Uterus (tissue), 4 donors: ENCODE measurements around the gene KCNK2. TPM values are rescaled to one million over a fixed set of nuclear protein-coding genes. Genes with fewer than 3 reads are reported as not detected.

ENCODE experiments used
- DNase-seq, 2 donors: peaks; one replicate each; pipeline ENCODE4 v3.0.0-alpha.2; 2019 to 2020
- H3K27ac ChIP-seq, 2 donors: fragments of 200-600 bp; sonication (generic); 1 replicate in 1 of 2; 2 replicates in 1 of 2; pipeline ENCODE4 v1.5.1; 2016 to 2018
- H3K27me3 ChIP-seq, 2 donors: fragments of 200-600 bp; sonication (generic); one replicate each; pipeline ENCODE4 v1.5.1; 2018 to 2019; ENCODE audit warnings: control low read depth in 1 of 2
- H3K36me3 ChIP-seq, 2 donors: fragments of 200-600 bp; sonication (generic); one replicate each; pipeline ENCODE4 v1.5.1; 2019; ENCODE audit warnings: control low read depth in 1 of 2
- H3K4me1 ChIP-seq, 2 donors: fragments of 200-600 bp; sonication (generic); one replicate each; pipeline ENCODE4 v1.5.1; 2018 to 2019; ENCODE audit warnings: control low read depth in 1 of 2
- H3K4me3 ChIP-seq, 2 donors: fragments of 200-600 bp; sonication (generic); 1 replicate in 1 of 2; 2 replicates in 1 of 2; pipeline ENCODE4 v1.5.1; 2018 to 2019; ENCODE audit warnings: mild to moderate bottlenecking in 1 of 2
- H3K9me3 ChIP-seq, 2 donors: fragments of 200-600 bp; sonication (generic); one replicate each; pipeline ENCODE4 v1.5.1; 2019; ENCODE audit warnings: control low read depth in 1 of 2
- POLR2A ChIP-seq, 2 donors: fragments of 450-650 bp; IDR thresholded peaks; one replicate each; pipeline ENCODE4 v1.6.1; 2016; ENCODE audit warnings: antibody characterized with exemption in 2 of 2, mild to moderate bottlenecking in 1 of 2, moderate library complexity in 1 of 2
- intact Hi-C: fragments of 100-400 bp; cut with DNase I; formaldehyde crosslinking; loops from one replicate; pipeline ENCODE4 v1.15.1; 2023; ENCODE audit warnings: low total_unique reads
- total RNA-seq, 4 donors: library from RNA; depleted of rRNA in 3 of 4; stranded (reverse); fragments of >200 nt in 3 of 4; gene quantifications; one replicate each; pipeline versions ENCODE4 v1.1.0 to v1.2.4, GENCODE V29; 2014 to 2023
- TF ChIP-seq, protein P1 (sequence below), 4 experiments: fragments of 200-600 bp in 2 of 4; fragments of 450-650 bp in 2 of 4; sonication (generic) in 2 of 4; IDR thresholded peaks; one replicate each; pipeline ENCODE4 v1.5.1; 2016 to 2019; ENCODE audit warnings: antibody characterized with exemption in 4 of 4, mild to moderate bottlenecking in 2 of 4, moderate library complexity in 1 of 4
- donor health status: DM: yes; HTN: yes; CAD: no.

KCNK2 gene
- 1 to 10 TPM in 2 of 4 donors, not detected in 2; 3.0 to 3.8 TPM for total RNA-seq

GRCh38 chr1:215082532-215083382 lies at the start of gene KCNK2:
Gene KCNK2, plus strand, starts transcription at chr1:215082737. Its CDS starts 649 bp downstream, at chr1:215083386.
- Histone ChIP-seq H3K4me3 (peak within 1 kb of the TSS; percentile 6 to 11), H3K36me3 (no peaks in the 10 kb centered on the region), H3K27me3 (peaks cover 0 to 16% of the 10 kb centered on the region in 2 donors), H3K9me3 (no peaks in the 10 kb centered on the region), H3K4me1 (peaks cover 0 to 6% of the 10 kb centered on the region in 2 donors), H3K27ac (no peak within 1 kb of the TSS)
- intact Hi-C loops: no loop called here
- peak in 1 of 2 donors; percentile 12 for DNase-seq
- TF ChIP-seq POLR2A (IDR thresholded peaks at IDR 0.05): no peak
- TF ChIP-seq, protein P1, sequence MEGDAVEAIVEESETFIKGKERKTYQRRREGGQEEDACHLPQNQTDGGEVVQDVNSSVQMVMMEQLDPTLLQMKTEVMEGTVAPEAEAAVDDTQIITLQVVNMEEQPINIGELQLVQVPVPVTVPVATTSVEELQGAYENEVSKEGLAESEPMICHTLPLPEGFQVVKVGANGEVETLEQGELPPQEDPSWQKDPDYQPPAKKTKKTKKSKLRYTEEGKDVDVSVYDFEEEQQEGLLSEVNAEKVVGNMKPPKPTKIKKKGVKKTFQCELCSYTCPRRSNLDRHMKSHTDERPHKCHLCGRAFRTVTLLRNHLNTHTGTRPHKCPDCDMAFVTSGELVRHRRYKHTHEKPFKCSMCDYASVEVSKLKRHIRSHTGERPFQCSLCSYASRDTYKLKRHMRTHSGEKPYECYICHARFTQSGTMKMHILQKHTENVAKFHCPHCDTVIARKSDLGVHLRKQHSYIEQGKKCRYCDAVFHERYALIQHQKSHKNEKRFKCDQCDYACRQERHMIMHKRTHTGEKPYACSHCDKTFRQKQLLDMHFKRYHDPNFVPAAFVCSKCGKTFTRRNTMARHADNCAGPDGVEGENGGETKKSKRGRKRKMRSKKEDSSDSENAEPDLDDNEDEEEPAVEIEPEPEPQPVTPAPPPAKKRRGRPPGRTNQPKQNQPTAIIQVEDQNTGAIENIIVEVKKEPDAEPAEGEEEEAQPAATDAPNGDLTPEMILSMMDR (IDR thresholded peaks at IDR 0.05): no peak

GRCh38 chr1:215032911-215033526 lies 49.5 kb upstream of the KCNK2 start:
- no peak for TF ChIP-seq POLR2A (IDR thresholded peaks at IDR 0.05)
- TF ChIP-seq, protein P1 (IDR thresholded peaks at IDR 0.05): no peak
- Histone ChIP-seq H3K4me3 (no peak overlapping the region), H3K9me3 (no peaks in the 10 kb centered on the region), H3K27me3 (no peaks in the 10 kb centered on the region), H3K27ac (no peak overlapping the region), H3K4me1 (no peaks in the 10 kb centered on the region), H3K36me3 (no peaks in the 10 kb centered on the region)
- intact Hi-C loops: no loop called here
- DNase-seq: no peak

DNA sequence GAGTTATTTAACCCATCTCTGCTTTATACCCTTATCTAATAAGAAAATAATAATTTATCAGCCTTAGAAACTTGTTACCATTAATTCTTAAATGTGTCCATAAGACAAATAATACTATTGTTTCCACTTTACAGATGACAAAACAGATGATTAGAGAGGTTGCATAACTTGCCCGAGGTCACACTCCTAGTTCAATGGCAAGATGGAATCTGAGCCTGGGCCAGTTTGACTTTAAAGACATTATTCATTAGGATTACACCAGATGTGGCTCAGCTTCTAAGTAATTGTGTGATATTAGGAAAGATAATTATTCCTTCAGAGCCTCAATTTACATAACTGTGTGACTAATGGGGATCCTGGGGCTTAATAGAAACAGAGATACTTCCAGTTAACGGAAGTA lies 42.3 kb upstream of the KCNK2 start:
- no peak overlapping the region for H3K4me3 ChIP-seq
- H3K27ac ChIP-seq: no peak overlapping the region
- no peak for DNase-seq
- TF ChIP-seq POLR2A (IDR thresholded peaks at IDR 0.05): no peak
- TF ChIP-seq, protein P1 (IDR thresholded peaks at IDR 0.05): no peak
- no peaks in the 10 kb centered on the region for H3K9me3 ChIP-seq
- no peaks in the 10 kb centered on the region for H3K4me1 ChIP-seq
- intact Hi-C loops: no loop called here
- no peaks in the 10 kb centered on the region for H3K27me3 ChIP-seq
- no peaks in the 10 kb centered on the region for H3K36me3 ChIP-seq

GRCh38 chr1:215043401-215043800 lies 39.1 kb upstream of the KCNK2 start:
- DNase-seq: no peak
- intact Hi-C loops: no loop called here

More at GRCh38 chr1:215043401-215043800, 39.1 kb upstream of the KCNK2 start:
- Histone ChIP-seq H3K36me3 (no peaks in the 10 kb centered on the region), H3K27ac (no peak overlapping the region), H3K27me3 (no peaks in the 10 kb centered on the region), H3K4me1 (no peaks in the 10 kb centered on the region), H3K4me3 (no peak overlapping the region), H3K9me3 (no peaks in the 10 kb centered on the region)
- no peak for TF ChIP-seq POLR2A (IDR thresholded peaks at IDR 0.05)
- TF ChIP-seq, protein P1 (IDR thresholded peaks at IDR 0.05): no peak
